DND-41 (cell line): ENCODE results near the gene ANKRD40.

Source experiments
- ATAC-seq: fragments of 200-7000 bp; cut with Tn5 transposase; 3 replicates; pipeline ENCODE4 v1.9.1; 2021; ENCODE audit warnings: low read depth; ENCODE audit not compliant: insufficient read depth
- DNase-seq: peaks from one replicate; pipeline ENCODE4 v3.0.0-alpha.2; 2020
- H2AFZ ChIP-seq: 2 replicates; pipeline ENCODE4 v1.6.0; 2012; ENCODE audit warnings: low read depth, low read length
- H3K27ac ChIP-seq: 2 replicates; pipeline ENCODE4 v1.5.1; 2012; ENCODE audit warnings: low read length, inconsistent platforms
- H3K27me3 ChIP-seq: fragments of 200-600 bp; sonication (generic); 2 replicates; pipeline ENCODE4 v1.6.0; 2012; ENCODE audit warnings: low read length, mild to moderate bottlenecking, inconsistent platforms; ENCODE audit not compliant: insufficient read depth, poor library complexity
- H3K36me3 ChIP-seq: 2 replicates; pipeline ENCODE4 v1.5.1; 2012; ENCODE audit warnings: low read length, inconsistent platforms; ENCODE audit not compliant: insufficient read depth
- H3K4me1 ChIP-seq: 2 replicates; pipeline ENCODE4 v1.5.1; 2012; ENCODE audit warnings: mild to moderate bottlenecking, low read length; ENCODE audit not compliant: insufficient read depth
- H3K4me2 ChIP-seq: 2 replicates; pipeline ENCODE4 v1.6.0; 2012; ENCODE audit warnings: mild to moderate bottlenecking, moderate library complexity, low read length, inconsistent platforms; ENCODE audit not compliant: insufficient read depth
- H3K4me3 ChIP-seq, 2 experiments: fragments of 200-600 bp in 1 of 2; shearing (Covaris generic) in 1 of 2; 2 replicates each; pipeline ENCODE4 v1.5.1; 2012 to 2016; ENCODE audit warnings: inconsistent platforms in 2 of 2, low read length in 2 of 2, mild to moderate bottlenecking in 2 of 2, low read depth in 1 of 2, moderate library complexity in 1 of 2
- H3K79me2 ChIP-seq: 2 replicates; pipeline ENCODE4 v1.6.0; 2012; ENCODE audit warnings: low read length, inconsistent platforms; ENCODE audit not compliant: insufficient read depth
- H3K9ac ChIP-seq: 2 replicates; pipeline ENCODE4 v1.6.0; 2012; ENCODE audit warnings: low read depth, mild to moderate bottlenecking, inconsistent platforms, low read length, moderate library complexity
- H3K9me3 ChIP-seq: 2 replicates; pipeline ENCODE4 v1.5.1; 2012; ENCODE audit warnings: low read length, moderate library complexity, mild to moderate bottlenecking, inconsistent platforms; ENCODE audit not compliant: insufficient read depth, severe bottlenecking
- H4K20me1 ChIP-seq: 2 replicates; pipeline ENCODE4 v1.6.0; 2012; ENCODE audit warnings: low read length; ENCODE audit not compliant: insufficient read depth
- EZH2 ChIP-seq: IDR thresholded peaks from 3 replicates; pipeline ENCODE4 v1.6.1; 2012; ENCODE audit warnings: borderline replicate concordance, low read depth, mild to moderate bottlenecking, moderate library complexity, low read length, inconsistent platforms; ENCODE audit not compliant: severe bottlenecking
- TF ChIP-seq, protein P1 (sequence below): IDR thresholded peaks from 2 replicates; pipeline ENCODE4 v1.5.1; 2012; ENCODE audit warnings: borderline replicate concordance, low read length, moderate library complexity, mild to moderate bottlenecking; ENCODE audit not compliant: poor library complexity, severe bottlenecking; ENCODE audit errors: extremely low read depth

Gene ANKRD40

DNA sequence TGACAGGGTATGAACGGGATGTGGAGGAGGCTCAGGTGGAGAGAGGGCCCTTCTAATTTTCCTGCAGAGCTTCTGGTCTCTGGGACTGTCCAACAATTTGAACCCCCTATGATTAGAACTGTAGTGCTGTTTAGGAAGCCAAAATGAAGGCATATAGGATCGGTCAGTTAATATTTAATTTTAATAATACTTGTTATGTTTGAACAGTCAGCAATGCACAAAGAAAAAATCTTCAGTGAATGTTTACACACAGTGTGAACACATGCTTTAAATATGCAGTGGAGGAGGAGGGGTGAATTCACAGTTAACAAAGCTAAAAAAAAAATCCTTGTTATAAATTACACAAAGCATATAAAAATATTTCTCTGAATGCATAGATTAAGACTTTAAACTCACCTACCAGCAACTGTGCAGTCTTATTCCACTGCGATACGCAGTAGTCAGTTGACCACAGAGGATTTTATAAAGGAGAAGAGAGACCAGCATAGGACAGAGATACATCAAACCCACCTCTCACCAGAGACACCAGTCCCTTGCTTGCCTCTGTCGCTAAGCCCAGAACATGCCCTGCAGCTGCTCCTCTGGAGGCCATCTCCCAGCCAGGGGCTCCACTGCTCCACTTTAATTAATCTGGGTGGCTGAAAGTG is 14.6 kb downstream of the ANKRD40 start:
- Histone ChIP-seq H2AFZ (no peak overlapping the region), H3K4me3 (no peak overlapping the region), H3K4me2 (no peak overlapping the region), H3K4me1 (no peaks in the 10 kb centered on the region), H3K27me3 (no peaks in the 10 kb centered on the region), H3K27ac (no peak overlapping the region), H3K9me3 (no peaks in the 10 kb centered on the region), H3K79me2 (no peaks in the 10 kb centered on the region), H3K36me3 (peaks cover 59% of the 10 kb centered on the region), H4K20me1 (peaks cover 11% of the 10 kb centered on the region; the same call in 1 of the 2 replicates), H3K9ac (no peak overlapping the region)
- no peak for TF ChIP-seq EZH2
- TF ChIP-seq, protein P1, sequence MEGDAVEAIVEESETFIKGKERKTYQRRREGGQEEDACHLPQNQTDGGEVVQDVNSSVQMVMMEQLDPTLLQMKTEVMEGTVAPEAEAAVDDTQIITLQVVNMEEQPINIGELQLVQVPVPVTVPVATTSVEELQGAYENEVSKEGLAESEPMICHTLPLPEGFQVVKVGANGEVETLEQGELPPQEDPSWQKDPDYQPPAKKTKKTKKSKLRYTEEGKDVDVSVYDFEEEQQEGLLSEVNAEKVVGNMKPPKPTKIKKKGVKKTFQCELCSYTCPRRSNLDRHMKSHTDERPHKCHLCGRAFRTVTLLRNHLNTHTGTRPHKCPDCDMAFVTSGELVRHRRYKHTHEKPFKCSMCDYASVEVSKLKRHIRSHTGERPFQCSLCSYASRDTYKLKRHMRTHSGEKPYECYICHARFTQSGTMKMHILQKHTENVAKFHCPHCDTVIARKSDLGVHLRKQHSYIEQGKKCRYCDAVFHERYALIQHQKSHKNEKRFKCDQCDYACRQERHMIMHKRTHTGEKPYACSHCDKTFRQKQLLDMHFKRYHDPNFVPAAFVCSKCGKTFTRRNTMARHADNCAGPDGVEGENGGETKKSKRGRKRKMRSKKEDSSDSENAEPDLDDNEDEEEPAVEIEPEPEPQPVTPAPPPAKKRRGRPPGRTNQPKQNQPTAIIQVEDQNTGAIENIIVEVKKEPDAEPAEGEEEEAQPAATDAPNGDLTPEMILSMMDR: no peak
- ATAC-seq (no peak), DNase-seq (no peak)

GRCh38 chr17:50692448-50693035 is 15.2 kb downstream of the ANKRD40 start:
- H3K36me3 ChIP-seq: peaks cover 53% of the 10 kb centered on the region
- no peak overlapping the region for H2AFZ ChIP-seq
- H4K20me1 ChIP-seq: peaks cover 11% of the 10 kb centered on the region; the same call in 1 of the 2 replicates
- no peak overlapping the region for H3K9ac ChIP-seq
- no peak overlapping the region for H3K4me2 ChIP-seq
- no peak overlapping the region for H3K4me3 ChIP-seq
- no peaks in the 10 kb centered on the region for H3K27me3 ChIP-seq
- ATAC-seq (no peak), DNase-seq (no peak)
- no peak for TF ChIP-seq EZH2
- TF ChIP-seq, protein P1: no peak
- no peak overlapping the region for H3K27ac ChIP-seq
- no peaks in the 10 kb centered on the region for H3K79me2 ChIP-seq
- H3K4me1 ChIP-seq: no peaks in the 10 kb centered on the region
- no peaks in the 10 kb centered on the region for H3K9me3 ChIP-seq

DNA sequence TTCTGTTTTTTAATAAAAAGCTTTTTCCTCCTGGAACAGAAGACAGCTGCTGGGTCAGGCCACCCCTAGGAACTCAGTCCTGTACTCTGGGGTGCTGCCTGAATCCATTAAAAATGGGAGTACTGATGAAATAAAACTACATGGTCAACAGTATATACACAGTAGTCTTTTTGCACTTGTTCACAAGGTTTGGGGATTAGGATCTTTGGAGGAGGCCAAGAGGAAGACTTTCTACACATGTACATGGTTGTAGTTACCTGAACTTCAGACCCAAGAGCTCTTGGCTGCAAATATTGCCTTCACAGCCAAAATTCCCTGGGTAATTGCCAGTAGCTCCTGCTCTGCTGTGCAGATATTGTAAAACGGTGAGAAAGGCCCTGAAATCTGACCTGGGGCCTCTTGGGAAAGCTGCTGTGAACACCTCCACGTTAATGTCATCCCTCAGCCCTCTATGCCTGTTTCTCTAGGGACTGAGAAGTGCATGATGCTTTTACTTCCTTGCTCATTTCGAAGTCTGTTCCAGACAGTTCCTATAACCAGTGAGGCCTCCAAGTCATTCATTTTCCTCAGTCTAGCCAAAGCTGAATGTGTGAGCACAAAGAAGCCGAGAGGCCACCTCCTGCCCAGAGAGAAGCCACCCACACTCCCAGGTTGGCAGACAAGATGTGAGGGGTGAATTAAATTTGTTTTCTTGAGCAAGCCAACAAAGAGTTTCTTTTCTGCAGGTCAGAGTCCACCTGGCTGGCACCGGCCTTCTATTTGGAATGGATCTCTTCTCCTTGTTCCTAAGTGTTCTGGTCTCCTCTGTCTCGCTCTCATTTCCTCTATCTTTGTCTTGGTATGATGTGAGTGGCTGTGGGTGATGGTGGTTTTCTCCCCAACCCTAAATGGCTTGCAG is 15.9 kb downstream of the ANKRD40 start:
- Histone ChIP-seq H3K4me1 (no peaks in the 10 kb centered on the region), H3K79me2 (no peaks in the 10 kb centered on the region), H4K20me1 (peaks cover 8% of the 10 kb centered on the region; the same call in 1 of the 2 replicates), H3K36me3 (peaks cover 46% of the 10 kb centered on the region), H3K9ac (no peak overlapping the region), H2AFZ (no peak overlapping the region), H3K4me2 (no peak overlapping the region), H3K4me3 (no peak overlapping the region), H3K9me3 (no peaks in the 10 kb centered on the region), H3K27me3 (no peaks in the 10 kb centered on the region), H3K27ac (no peak overlapping the region)
- no peak for TF ChIP-seq EZH2
- TF ChIP-seq, protein P1: no peak
- ATAC-seq (no peak), DNase-seq (no peak)
